GM23248 (cell line): ENCODE measurements around the gene MOSPD3. TPM values are rescaled to one million over a fixed set of nuclear protein-coding genes. Genes with fewer than 3 reads are reported as not detected.

Experiments
- DNase-seq: peaks from one replicate; pipeline ENCODE4 v3.0.0-alpha.2; 2015
- H2AFZ ChIP-seq: fragments of 200-600 bp; sonication (generic); 2 replicates; pipeline ENCODE4 v1.6.1; 2016; ENCODE audit warnings: antibody characterized with exemption
- H3F3A ChIP-seq: fragments of 200-600 bp; sonication (generic); 2 replicates; pipeline ENCODE4 v1.6.1; 2016; ENCODE audit warnings: mild to moderate bottlenecking, antibody characterized with exemption, mixed run types; ENCODE audit not compliant: insufficient read depth
- H3K27ac ChIP-seq: fragments of 200-600 bp; sonication (generic); 2 replicates; pipeline ENCODE4 v1.5.1; 2016; ENCODE audit warnings: mild to moderate bottlenecking
- H3K27me3 ChIP-seq: fragments of 200-600 bp; sonication (generic); replicated peaks from 2 replicates; pipeline ENCODE4 v1.6.1; 2016; ENCODE audit warnings: mild to moderate bottlenecking; ENCODE audit not compliant: insufficient read depth
- H3K36me3 ChIP-seq: fragments of 200-600 bp; sonication (generic); 2 replicates; pipeline ENCODE4 v1.6.1; 2016; ENCODE audit warnings: low read depth, mild to moderate bottlenecking
- H3K4me1 ChIP-seq: fragments of 200-600 bp; sonication (generic); 2 replicates; pipeline ENCODE4 v1.6.1; 2016; ENCODE audit warnings: mild to moderate bottlenecking; ENCODE audit not compliant: insufficient read depth
- H3K4me2 ChIP-seq: fragments of 200-600 bp; sonication (generic); one replicate; pipeline ENCODE4 v1.6.1; 2016; ENCODE audit warnings: mild to moderate bottlenecking; ENCODE audit not compliant: unreplicated experiment
- H3K4me3 ChIP-seq: fragments of 200-600 bp; sonication (generic); 2 replicates; pipeline ENCODE4 v1.5.1; 2016; ENCODE audit warnings: mild to moderate bottlenecking
- H3K79me2 ChIP-seq: fragments of 200-600 bp; sonication (generic); 2 replicates; pipeline ENCODE4 v1.6.1; 2016; ENCODE audit warnings: mild to moderate bottlenecking; ENCODE audit not compliant: insufficient read depth
- H3K9ac ChIP-seq: fragments of 200-600 bp; sonication (generic); 2 replicates; pipeline ENCODE4 v1.6.1; 2016; ENCODE audit warnings: mild to moderate bottlenecking
- H3K9me2 ChIP-seq: fragments of 200-600 bp; sonication (generic); 2 replicates; pipeline ENCODE4 v1.6.1; 2016; ENCODE audit warnings: mixed run types, mild to moderate bottlenecking, moderate library complexity; ENCODE audit not compliant: insufficient read depth
- H3K9me3 ChIP-seq: fragments of 200-600 bp; sonication (generic); one replicate; pipeline ENCODE4 v1.6.1; 2017; ENCODE audit warnings: low read depth
- H4K20me1 ChIP-seq: fragments of 200-600 bp; sonication (generic); 2 replicates; pipeline ENCODE4 v1.6.0; 2016; ENCODE audit not compliant: insufficient read depth
- EZH2 ChIP-seq: fragments of 200-600 bp; sonication (generic); IDR thresholded peaks from 2 replicates; pipeline ENCODE4 v1.6.1; 2018; ENCODE audit warnings: antibody characterized with exemption, mild to moderate bottlenecking; ENCODE audit not compliant: insufficient read depth, poor library complexity, severe bottlenecking
- EZH2phosphoT487 ChIP-seq: fragments of 200-600 bp; sonication (generic); IDR thresholded peaks from 2 replicates; pipeline ENCODE4 v1.6.1; 2018; ENCODE audit warnings: antibody characterized with exemption, moderate library complexity, mild to moderate bottlenecking, low read depth; ENCODE audit not compliant: insufficient read depth
- WGBS, 2 experiments: methylation state at CpG; one replicate each; pipeline ENCODE4 v1.1.6; 2015 to 2017; ENCODE audit warnings: low lambda C conversion rate in 2 of 2, low coverage in 1 of 2; ENCODE audit errors: missing lambda C conversion rate in 2 of 2; 5-methylcytosine and 5-hydroxymethylcytosine counted together
- in situ Hi-C: fragments of 300-500 bp; cut with MboI; formaldehyde crosslinking; loops from 2 replicates; pipeline ENCODE4 v1.15.0; 2020
- polyA plus RNA-seq: library from polyadenylated mRNA; unstranded; fragments of >200 nt; fragmentation: Nextera tagmentation; extraction: Ambion mirVana; gene quantifications from 2 replicates; pipeline ENCODE4 v1.2.1, GENCODE V29; 2016
- total RNA-seq: library from RNA; depleted of rRNA; stranded (reverse); fragments of >200 nt; shearing (Covaris generic); gene quantifications from 2 replicates; pipeline ENCODE4 v1.2.3, GENCODE V29; 2014

MOSPD3 gene
- total and polyA plus RNA-seq, 2 experiments from 2014 or later = 17.5 to 26.5 TPM

- no peak for TF ChIP-seq EZH2phosphoT487
- TF ChIP-seq EZH2 = no peak
- peak overlapping the region; percentile 79 for H3K9ac ChIP-seq
- DNase-seq = peak; percentile 76
- no peaks in the 10 kb centered on the region for H3K27me3 ChIP-seq
- peak overlapping the region; percentile 56 for H2AFZ ChIP-seq
- peak overlapping the region; percentile 86 for H3K4me3 ChIP-seq
- H3K79me2 ChIP-seq = 0 out of 2 replicates have a peak, but pooled peaks cover 6% of the 10 kb centered on the region
- in situ Hi-C loops = no loop called here
- no peaks in the 10 kb centered on the region for H3K9me3 ChIP-seq
- H3K27ac ChIP-seq = peak overlapping the region; percentile 66
- peak overlapping the region; percentile 96 for H3K4me2 ChIP-seq
- peaks cover 23% of the 10 kb centered on the region; the same call in 1 of the 2 replicates for H3F3A ChIP-seq
- peaks cover 3% of the 10 kb centered on the region; the same call in 1 of the 2 replicates for H3K36me3 ChIP-seq
- WGBS, 2 experiments = 1 to 3% methylated on average over 19 to 67 of the region's 70 CpGs
- no peaks in the 10 kb centered on the region for H3K4me1 ChIP-seq
- no peaks in the 10 kb centered on the region for H4K20me1 ChIP-seq
- no peaks in the 10 kb centered on the region for H3K9me2 ChIP-seq
Observed at GRCh38 chr7:100604028-100604975, 8.0 kb upstream of the MOSPD3 start.

- peaks cover 3% of the 10 kb centered on the region; the same call in 1 of the 2 replicates for H3K36me3 ChIP-seq
- TF ChIP-seq EZH2 (no peak), EZH2phosphoT487 (no peak)
- peak overlapping the region; percentile 45 for H3K9ac ChIP-seq
- H3K79me2 ChIP-seq = 0 out of 2 replicates have a peak, but pooled peaks cover 6% of the 10 kb centered on the region
- no peaks in the 10 kb centered on the region for H3K27me3 ChIP-seq
- no peak for DNase-seq
- no peaks in the 10 kb centered on the region for H3K4me1 ChIP-seq
- no peak overlapping the region for H3K27ac ChIP-seq
- 64 to 77% methylated on average over 27 to 66 of the region's 68 CpGs for WGBS, 2 experiments
- no peaks in the 10 kb centered on the region for H4K20me1 ChIP-seq
- H3K4me2 ChIP-seq = peak overlapping the region; percentile 79
- H2AFZ ChIP-seq = peak overlapping the region; percentile 56; the same call in 1 of the 2 replicates
- H3K9me3 ChIP-seq = no peaks in the 10 kb centered on the region
- H3K4me3 ChIP-seq = peak overlapping the region; percentile 86
- H3F3A ChIP-seq = peaks cover 23% of the 10 kb centered on the region; the same call in 1 of the 2 replicates
- in situ Hi-C loops = no loop called here
- no peaks in the 10 kb centered on the region for H3K9me2 ChIP-seq
Observed at GRCh38 chr7:100604976-100605911, 7.1 kb upstream of the MOSPD3 start.

DNA sequence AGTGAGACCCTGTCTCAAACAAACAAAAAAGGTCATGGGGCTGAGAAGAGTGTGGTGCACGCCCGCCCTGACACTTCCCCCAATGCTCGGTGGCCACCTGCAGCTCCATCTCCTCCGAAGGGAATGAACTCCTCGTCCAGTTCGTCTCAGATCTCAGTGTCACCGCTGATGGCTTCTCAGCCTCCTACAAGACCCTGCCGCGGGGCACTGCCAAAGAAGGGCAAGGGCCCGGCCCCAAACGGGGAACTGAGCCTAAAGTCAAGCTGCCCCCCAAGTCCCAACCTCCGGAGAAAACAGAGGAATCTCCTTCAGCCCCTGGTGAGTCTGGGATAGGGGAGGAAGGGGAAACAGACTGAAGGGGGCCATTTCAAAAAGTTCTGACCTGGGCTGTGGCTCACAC lies 6.0 kb upstream of the MOSPD3 start:
- no peak for DNase-seq
- H4K20me1 ChIP-seq = no peaks in the 10 kb centered on the region
- 0 out of 2 replicates have a peak, but pooled peaks cover 6% of the 10 kb centered on the region for H3K79me2 ChIP-seq
- no peak overlapping the region for H3K4me2 ChIP-seq
- TF ChIP-seq EZH2phosphoT487 (no peak), EZH2 (no peak)
- in situ Hi-C loops = no loop called here
- no peak overlapping the region for H3K9ac ChIP-seq
- no peak overlapping the region for H3K4me3 ChIP-seq
- H3K9me2 ChIP-seq = no peaks in the 10 kb centered on the region
- peaks cover 29% of the 10 kb centered on the region for H3F3A ChIP-seq
- no peaks in the 10 kb centered on the region for H3K27me3 ChIP-seq
- H3K9me3 ChIP-seq = no peaks in the 10 kb centered on the region
- H3K27ac ChIP-seq = no peak overlapping the region
- 94 to 96% methylated on average over 11 to 12 of the region's 12 CpGs for whole genome bisulfite sequencing, 2 experiments
- H3K36me3 ChIP-seq = peaks cover 3% of the 10 kb centered on the region; the same call in 1 of the 2 replicates
- H3K4me1 ChIP-seq = no peaks in the 10 kb centered on the region
- H2AFZ ChIP-seq = no peak overlapping the region

GRCh38 chr7:100607111-100607510 lies 5.2 kb upstream of the MOSPD3 start:
- Histone ChIP-seq H3K9ac (no peak overlapping the region), H2AFZ (no peak overlapping the region), H3K79me2 (0 out of 2 replicates have a peak, but pooled peaks cover 6% of the 10 kb centered on the region), H3K27me3 (no peaks in the 10 kb centered on the region), H3K27ac (no peak overlapping the region), H3K9me3 (no peaks in the 10 kb centered on the region), H3K4me2 (no peak overlapping the region), H3K36me3 (peaks cover 3% of the 10 kb centered on the region; the same call in 1 of the 2 replicates), H3K9me2 (no peaks in the 10 kb centered on the region), H4K20me1 (no peaks in the 10 kb centered on the region), H3F3A (peaks cover 29% of the 10 kb centered on the region), H3K4me1 (no peaks in the 10 kb centered on the region), H3K4me3 (no peak overlapping the region)
- TF ChIP-seq EZH2phosphoT487 (no peak), EZH2 (no peak)
- in situ Hi-C loops = no loop called here
- WGBS, 2 experiments = 70 to 90% methylated on average over 8 of the region's 8 CpGs
- peak; percentile 46 for DNase-seq
